Left ventricle myocardium superior (tissue), 1 donor: ENCODE results near the gene TM4SF5. TPM values are rescaled to one million over a fixed set of nuclear protein-coding genes. Genes with fewer than 3 reads are reported as not detected.

ENCODE experiments used
- ATAC-seq: fragments of 200-7000 bp; cut with Tn5 transposase; one replicate; pipeline ENCODE4 v1.9.1; 2020; ENCODE audit warnings: mild to moderate bottlenecking, moderate library complexity
- DNase-seq: peaks from one replicate; pipeline ENCODE4 v3.0.0-alpha.2; 2020
- intact Hi-C: fragments of 100-400 bp; cut with micrococcal nuclease; formaldehyde crosslinking; loops from one replicate; pipeline ENCODE4 v1.11.0; 2022
- long read RNA-seq: library from polyadenylated mRNA; unstranded; transcript quantifications from one replicate; pipeline ENCODE4 v2.0.0, GENCODE V29; 2021
- total RNA-seq: library from RNA; stranded (reverse); fragmentation: NEBNext Ultra II Directional; extraction: Animal tissue kit (Norgen Biotek cat#: 25700); gene quantifications from one replicate; pipeline ENCODE4 v1.2.1, GENCODE V29; 2021
- donor health status: DM: no; HTN: yes; CAD: no; lungs with severe emphysema.

The TM4SF5 gene
- not detected for total RNA-seq
- long read RNA-seq: 0 reads

DNA sequence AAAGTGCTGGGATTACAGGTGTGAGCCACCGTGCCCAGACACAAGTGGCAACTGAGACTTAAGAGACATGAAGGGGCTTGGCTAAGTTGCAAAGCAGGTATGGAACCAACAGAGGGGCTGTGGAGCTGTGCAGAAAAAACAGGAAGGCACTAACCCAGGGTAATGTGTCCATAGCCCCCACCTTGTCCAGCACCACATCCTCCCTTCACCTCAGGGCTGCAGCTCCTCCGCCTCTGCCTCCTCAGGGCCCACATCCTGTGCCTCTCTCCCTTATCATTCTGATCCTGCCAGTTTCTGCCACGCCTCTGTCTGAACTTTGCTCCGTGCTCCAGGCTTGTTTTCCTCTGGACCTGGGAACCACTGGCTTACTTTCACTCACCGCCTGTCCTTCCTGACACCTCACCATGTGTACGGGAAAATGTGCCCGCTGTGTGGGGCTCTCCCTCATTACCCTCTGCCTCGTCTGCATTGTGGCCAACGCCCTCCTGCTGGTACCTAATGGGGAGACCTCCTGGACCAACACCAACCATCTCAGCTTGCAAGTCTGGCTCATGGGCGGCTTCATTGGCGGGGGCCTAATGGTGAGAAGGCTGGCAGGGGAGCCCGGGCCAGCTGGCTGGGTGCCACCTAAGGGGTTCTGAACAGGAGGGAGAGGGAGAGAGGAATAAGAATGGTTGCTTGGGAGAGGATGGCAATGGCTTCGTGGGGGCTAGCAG is at the start of gene TM4SF5:
Gene TM4SF5 (plus strand): TSS at position 368 of the 716 bp plus-strand sequence. CDS start 37 bp downstream, at position 405.
- no peak for ATAC-seq
- DNase-seq: no peak
- intact Hi-C loops: no loop called here

DNA sequence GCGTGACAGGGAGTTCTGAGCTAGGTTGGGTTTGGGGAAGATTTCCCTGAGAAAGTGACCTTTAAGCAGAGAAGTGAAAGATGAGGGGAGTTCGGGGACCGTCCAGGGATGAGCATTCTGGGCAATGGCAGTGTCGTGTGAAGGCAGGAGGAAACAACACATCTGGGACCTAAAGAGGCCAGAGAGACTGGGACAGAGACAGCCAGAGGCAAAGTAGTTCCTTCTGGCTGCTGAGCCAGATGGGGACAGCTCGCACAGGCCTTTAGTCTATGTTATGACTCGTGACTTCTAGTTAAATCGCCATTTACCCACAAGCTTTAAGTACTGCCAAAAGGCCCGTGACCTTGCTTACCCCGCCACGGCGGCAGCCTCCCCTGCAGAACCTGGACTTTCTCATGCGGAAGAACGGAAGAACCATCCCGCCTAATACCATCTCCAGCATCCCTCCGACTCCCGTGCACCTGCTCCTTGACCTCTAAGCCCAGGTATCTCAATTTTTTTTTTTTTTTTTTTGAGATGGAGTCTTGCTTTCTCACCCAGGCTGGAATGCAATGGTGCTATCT is 48.9 kb upstream of the TM4SF5 start:
- ATAC-seq (no peak), DNase-seq (no peak)
- intact Hi-C loops: no loop called here

DNA sequence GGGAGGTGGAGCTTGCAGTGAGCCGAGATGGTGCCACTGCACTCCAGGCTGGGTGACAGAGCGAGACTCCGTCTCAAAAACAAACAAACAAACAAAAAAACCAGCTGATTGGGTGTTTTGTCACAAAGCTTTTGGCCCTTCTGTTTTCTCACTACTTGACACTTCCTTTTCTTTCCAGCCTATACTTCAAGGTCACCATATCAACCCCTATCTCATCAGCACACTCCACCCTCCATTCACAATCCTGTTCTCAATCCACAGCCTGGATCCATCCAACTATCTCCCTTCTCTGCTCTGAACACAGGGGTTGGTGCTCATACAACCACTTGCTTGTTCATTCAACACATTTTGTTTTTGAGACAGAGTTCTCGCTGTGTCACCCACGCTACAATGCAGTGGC is 47.0 kb upstream of the TM4SF5 start:
- DNase-seq (no peak), ATAC-seq (no peak)
- intact Hi-C loops: no loop called here

GRCh38 chr17:4725646-4726310 is 45.9 kb upstream of the TM4SF5 start:
- ATAC-seq (no peak), DNase-seq (no peak)
- intact Hi-C loops: no loop called here

- DNase-seq: no peak
- intact Hi-C loops: no loop called here
- no peak for ATAC-seq
These were observed 43.6 kb upstream of the TM4SF5 start for GRCh38 chr17:4728124-4728523.

- DNase-seq (no peak), ATAC-seq (no peak)
- intact Hi-C loops: no loop called here
These were observed 38.6 kb upstream of the TM4SF5 start for GRCh38 chr17:4733073-4733531.

DNA sequence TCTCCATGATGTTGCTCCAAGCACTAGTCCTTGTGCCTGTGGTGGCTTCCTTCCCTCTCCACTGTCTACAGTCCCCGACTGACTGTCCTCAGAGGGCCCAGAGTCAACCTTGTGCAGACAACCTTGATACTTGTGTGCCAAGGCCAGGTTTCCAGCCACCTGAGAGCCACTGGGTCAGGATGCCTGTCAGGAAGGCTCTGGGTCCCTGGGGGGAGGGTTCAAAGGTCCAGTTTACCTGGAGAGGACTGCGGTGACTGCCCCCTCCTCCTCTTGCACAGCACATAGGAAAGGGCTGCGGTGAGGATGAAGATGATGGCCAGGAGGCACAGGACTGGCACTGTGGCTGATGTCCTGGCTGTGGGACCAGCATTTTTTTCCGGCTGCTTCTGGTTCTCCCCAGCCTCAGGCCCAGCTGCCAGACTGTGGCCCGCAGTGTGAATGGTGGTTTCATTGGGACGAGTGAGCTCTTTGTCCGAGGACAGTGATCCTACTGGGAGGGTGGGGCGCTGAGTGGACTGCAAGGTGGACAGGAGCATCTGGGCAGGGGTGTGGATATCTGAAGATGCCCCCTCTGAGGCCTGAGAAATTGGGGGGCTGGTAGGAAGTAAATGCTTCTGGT is 36.7 kb upstream of the TM4SF5 start:
- no peak for ATAC-seq
- intact Hi-C loops: no loop called here
- no peak for DNase-seq

GRCh38 chr17:4735876-4736651 is 35.6 kb upstream of the TM4SF5 start:
- intact Hi-C loops: no loop called here
- DNase-seq (no peak), ATAC-seq (no peak)

GRCh38 chr17:4738136-4739121 is 33.3 kb upstream of the TM4SF5 start:
- intact Hi-C loops: no loop called here
- DNase-seq (no peak), ATAC-seq (peak; percentile 3)

GRCh38 chr17:4739122-4740024 is 32.3 kb upstream of the TM4SF5 start, which contains the start of the genes CXCL16 and ZMYND15:
Gene CXCL16, minus strand, starts transcription at chr17:4739928. Its CDS starts 589 bp downstream, at chr17:4739339.
Gene ZMYND15, plus strand, starts transcription at chr17:4739833. Its CDS starts 716 bp downstream, at chr17:4740549.
- intact Hi-C loops: no loop called here
- DNase-seq (peak; percentile 74), ATAC-seq (peak; percentile 81)

GRCh38 chr17:4740025-4740351 is 31.7 kb upstream of the TM4SF5 start:
- ATAC-seq (no peak), DNase-seq (no peak)
- intact Hi-C loops: no loop called here

- intact Hi-C loops: no loop called here
- DNase-seq (no peak), ATAC-seq (no peak)
These were observed 31.1 kb upstream of the TM4SF5 start for GRCh38 chr17:4740584-4740983.

GRCh38 chr17:4741544-4741943 is 30.1 kb upstream of the TM4SF5 start:
- no peak for DNase-seq
- intact Hi-C loops: no loop called here
- no peak for ATAC-seq

- intact Hi-C loops: no loop called here
These were observed 29.6 kb upstream of the TM4SF5 start for GRCh38 chr17:4742133-4742532.

GRCh38 chr17:4742629-4743028 is 29.1 kb upstream of the TM4SF5 start:
- intact Hi-C loops: no loop called here
- ATAC-seq (no peak), DNase-seq (no peak)

More at GRCh38 chr17:4742133-4742532, 29.6 kb upstream of the TM4SF5 start:
- ATAC-seq (no peak), DNase-seq (no peak)

GRCh38 chr17:4743216-4743615 is 28.5 kb upstream of the TM4SF5 start:
- intact Hi-C loops: no loop called here
- ATAC-seq: no peak
- no peak for DNase-seq

DNA sequence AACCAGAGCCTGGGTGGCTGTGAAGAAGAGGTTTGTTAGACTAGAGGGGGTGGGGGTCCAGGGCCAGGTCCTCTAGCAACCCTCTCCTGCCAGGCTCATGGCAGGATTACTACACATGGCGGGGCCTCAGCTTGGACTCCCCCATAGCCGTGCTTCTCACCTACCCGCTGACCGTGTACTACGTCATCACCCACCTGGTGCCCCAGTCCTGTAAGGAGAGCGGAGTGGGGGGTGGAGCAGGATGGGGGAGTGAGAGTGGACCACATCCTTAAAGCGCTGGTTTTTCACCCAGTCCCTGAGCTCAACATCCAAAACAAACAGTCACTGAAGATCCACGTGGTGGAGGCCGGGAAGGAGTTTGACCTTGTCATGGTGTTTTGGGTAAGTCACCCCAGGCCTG is 27.8 kb upstream of the TM4SF5 start:
- no peak for ATAC-seq
- intact Hi-C loops: no loop called here

More for the DNA sequence above, 27.8 kb upstream of the TM4SF5 start:
- DNase-seq: no peak
